SK-N-SH treated with all-trans-retinoic acid at 6 μM for 48 hours (cell line): ENCODE results near the gene CRACR2A.

Source experiments
- ATAC-seq: fragments of 200-7000 bp; cut with Tn5 transposase; 3 replicates; pipeline ENCODE4 v1.9.1; 2020; ENCODE audit warnings: mild to moderate bottlenecking, moderate library complexity
- CREB5 ChIP-seq: fragments of 250-450 bp; sonication (Bioruptor Pico); IDR thresholded peaks from 2 replicates; pipeline ENCODE4 v1.5.1; 2020; ENCODE audit warnings: low read depth, mild to moderate bottlenecking, moderate library complexity
- CSDC2 ChIP-seq: fragments of 250-450 bp; sonication (Bioruptor Pico); IDR thresholded peaks from 2 replicates; pipeline ENCODE4 v1.5.0; 2020; ENCODE audit warnings: mild to moderate bottlenecking, moderate library complexity
- CSRNP3 ChIP-seq: fragments of 250-450 bp; sonication (Bioruptor Pico); IDR thresholded peaks from 2 replicates; pipeline ENCODE4 v1.5.1; 2021; ENCODE audit warnings: mild to moderate bottlenecking, moderate library complexity
- ESRRG ChIP-seq: fragments of 250-450 bp; sonication (Bioruptor Pico); IDR thresholded peaks from 2 replicates; pipeline ENCODE4 v1.6.1; 2021; ENCODE audit warnings: mild to moderate bottlenecking
- GLIS3 ChIP-seq: fragments of 250-450 bp; sonication (Bioruptor Pico); IDR thresholded peaks from 2 replicates; pipeline ENCODE4 v1.5.0; 2020; ENCODE audit warnings: mild to moderate bottlenecking, moderate library complexity
- ISL1 ChIP-seq: fragments of 250-450 bp; sonication (Bioruptor Pico); IDR thresholded peaks from 2 replicates; pipeline ENCODE4 v2.1.2; 2022; ENCODE audit warnings: mild to moderate bottlenecking, moderate library complexity
- OSR1 ChIP-seq: fragments of 250-450 bp; sonication (Bioruptor Pico); IDR thresholded peaks from 2 replicates; pipeline ENCODE4 v1.8.0; 2022; ENCODE audit warnings: moderate library complexity, mild to moderate bottlenecking, inconsistent platforms
- PATZ1 ChIP-seq: fragments of 250-450 bp; sonication (Bioruptor Pico); IDR thresholded peaks from 2 replicates; pipeline ENCODE4 v1.8.0; 2020; ENCODE audit warnings: mild to moderate bottlenecking, moderate library complexity, borderline replicate concordance
- POU6F1 ChIP-seq: fragments of 250-450 bp; sonication (Bioruptor Pico); IDR thresholded peaks from 2 replicates; pipeline ENCODE4 v1.8.0; 2021; ENCODE audit warnings: low read depth, mild to moderate bottlenecking, moderate library complexity, borderline replicate concordance
- RARB ChIP-seq: fragments of 250-450 bp; sonication (Bioruptor Pico); IDR thresholded peaks from 2 replicates; pipeline ENCODE4 v1.8.0; 2021; ENCODE audit warnings: mild to moderate bottlenecking, moderate library complexity
- SNAI2 ChIP-seq: fragments of 250-450 bp; sonication (Bioruptor Pico); IDR thresholded peaks from 2 replicates; pipeline ENCODE4 v1.5.0; 2020; ENCODE audit warnings: mild to moderate bottlenecking, moderate library complexity
- TCF4 ChIP-seq: fragments of 250-450 bp; sonication (Bioruptor Pico); IDR thresholded peaks from 2 replicates; pipeline ENCODE4 v1.8.0; 2021; ENCODE audit warnings: mild to moderate bottlenecking, moderate library complexity, borderline replicate concordance
- TOX ChIP-seq: fragments of 250-450 bp; sonication (Bioruptor Pico); IDR thresholded peaks from 2 replicates; pipeline ENCODE4 v1.8.0; 2021; ENCODE audit warnings: mild to moderate bottlenecking, moderate library complexity, borderline replicate concordance
- TSHZ2 ChIP-seq: fragments of 250-450 bp; sonication (Bioruptor Pico); IDR thresholded peaks from 2 replicates; pipeline ENCODE4 v1.5.0; 2020; ENCODE audit warnings: mild to moderate bottlenecking, moderate library complexity
- ZFP3 ChIP-seq: fragments of 250-450 bp; sonication (Bioruptor Pico); IDR thresholded peaks from 2 replicates; pipeline ENCODE4 v1.5.0; 2020; ENCODE audit warnings: mild to moderate bottlenecking, moderate library complexity

CRACR2A gene

GRCh38 chr12:3604748-3605586, 147.9 kb downstream of the CRACR2A start:
- TF ChIP-seq ESRRG (no peak), TCF4 (CRISPR knock-in tag) (no peak), PATZ1 (CRISPR knock-in tag) (no peak), CSDC2 (CRISPR knock-in tag) (no peak), CREB5 (CRISPR knock-in tag) (no peak)
- ATAC-seq = no peak; the same call in 1 of the 3 replicates

GRCh38 chr12:3604286-3604685, 148.6 kb downstream of the CRACR2A start:
- ATAC-seq = no peak
- TF ChIP-seq CSRNP3 (no peak), RARB (no peak), ISL1 (no peak), ZFP3 (CRISPR knock-in tag) (no peak)

- TF ChIP-seq ESRRG (no peak), OSR1 (CRISPR knock-in tag) (no peak), POU6F1 (CRISPR knock-in tag) (no peak)
- no peak for ATAC-seq
Measured at GRCh38 chr12:3603576-3603975, 149.3 kb downstream of the CRACR2A start.

- TF ChIP-seq TCF4 (CRISPR knock-in tag) (no peak), ZFP3 (CRISPR knock-in tag) (no peak), PATZ1 (CRISPR knock-in tag) (no peak), ESRRG (no peak), OSR1 (CRISPR knock-in tag) (no peak), TSHZ2 (no peak), SNAI2 (CRISPR knock-in tag) (no peak), CSRNP3 (no peak), CREB5 (CRISPR knock-in tag) (no peak), RARB (no peak), GLIS3 (no peak), TOX (CRISPR knock-in tag) (no peak)
- no peak for ATAC-seq
Measured at GRCh38 chr12:3602488-3602887, 150.4 kb downstream of the CRACR2A start.
